BLaER1 treated with 17β-estradiol and CSF1 and Interleukin-3, amounts not matched to agents 10 nM and 100 nM (cell line): ENCODE measurements around the gene CCDC39.
A peak's percentile ranks its signal among the peaks of the same experiment; 100 is the strongest.
"Not testable (repeated sequence)": the region's sequence is repeated elsewhere in the genome, so short reads cannot be mapped to it uniquely, and the experiment has no call there.

ENCODE experiments used
- H3K27ac ChIP-seq, 11 experiments: shearing (Covaris generic); formaldehyde crosslinking; 2 replicates each; pipeline ENCODE4 v1.8.1; 2022
- H3K27me3 ChIP-seq, 11 experiments: shearing (Covaris generic); formaldehyde crosslinking; 2 replicates each; pipeline ENCODE4 v1.8.1; 2022
- H3K36me3 ChIP-seq, 11 experiments: shearing (Covaris generic); formaldehyde crosslinking; 2 replicates each; pipeline ENCODE4 v1.8.1; 2022
- H3K4me1 ChIP-seq, 10 experiments: shearing (Covaris generic); formaldehyde crosslinking; 2 replicates each; pipeline ENCODE4 v1.8.1; 2022
- H3K4me2 ChIP-seq, 11 experiments: shearing (Covaris generic); formaldehyde crosslinking; 2 replicates each; pipeline ENCODE4 v1.8.1; 2022
- H3K4me3 ChIP-seq, 10 experiments: shearing (Covaris generic); formaldehyde crosslinking; 2 replicates each; pipeline ENCODE4 v1.8.1; 2022
- H3K9ac ChIP-seq, 11 experiments: shearing (Covaris generic); formaldehyde crosslinking; 2 replicates each; pipeline ENCODE4 v1.8.1; 2022
- H3K9me3 ChIP-seq, 11 experiments: shearing (Covaris generic); formaldehyde crosslinking; replicated peaks in 1 of 11; 2 replicates each; pipeline ENCODE4 v1.8.1; 2022
- H4K20me1 ChIP-seq, 11 experiments: shearing (Covaris generic); formaldehyde crosslinking; 2 replicates each; pipeline ENCODE4 v1.8.1; 2022
- Cebpa-rat ChIP-seq, 11 experiments: shearing (Covaris generic); IDR thresholded peaks; 2 replicates each; pipeline ENCODE4 v1.8.1; 2022

CCDC39 gene

DNA sequence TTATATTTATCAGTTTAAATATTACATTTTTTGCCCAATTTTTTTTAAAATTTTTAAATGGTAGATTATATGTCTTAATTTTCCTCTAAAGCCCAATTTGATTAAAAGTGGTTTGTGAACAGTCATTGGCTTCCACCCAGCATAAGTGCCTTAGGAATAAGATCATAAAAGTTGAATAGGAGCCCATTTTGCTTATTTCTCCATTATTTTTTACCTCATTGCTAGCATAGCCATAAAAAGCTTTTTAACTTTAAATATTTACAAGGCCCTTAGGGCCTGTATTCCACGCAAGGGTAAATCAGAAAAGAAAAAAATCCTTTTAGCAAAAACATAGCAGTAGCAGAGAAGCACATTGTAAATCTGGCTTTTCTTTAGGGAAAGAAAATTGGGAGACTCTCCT is 68.3 kb downstream of the CCDC39 start:
- Histone ChIP-seq H3K9me3 (no peaks in the 10 kb centered on the region), H3K27ac (no peak overlapping the region), H3K4me1 (no peaks in the 10 kb centered on the region), H3K27me3 (no peaks in the 10 kb centered on the region), H4K20me1 (peaks cover 0 to 13% (median 0%) of the 10 kb centered on the region in 11 experiments; a peak in 1 of 22 replicates), H3K36me3 (peaks cover 74 to 93% (median 81%) of the 10 kb centered on the region in 11 experiments), H3K4me2 (no peak overlapping the region), H3K4me3 (no peak overlapping the region), H3K9ac (no peak overlapping the region)
- no peak for TF ChIP-seq Cebpa-rat (IDR thresholded peaks at IDR 0.05)

DNA sequence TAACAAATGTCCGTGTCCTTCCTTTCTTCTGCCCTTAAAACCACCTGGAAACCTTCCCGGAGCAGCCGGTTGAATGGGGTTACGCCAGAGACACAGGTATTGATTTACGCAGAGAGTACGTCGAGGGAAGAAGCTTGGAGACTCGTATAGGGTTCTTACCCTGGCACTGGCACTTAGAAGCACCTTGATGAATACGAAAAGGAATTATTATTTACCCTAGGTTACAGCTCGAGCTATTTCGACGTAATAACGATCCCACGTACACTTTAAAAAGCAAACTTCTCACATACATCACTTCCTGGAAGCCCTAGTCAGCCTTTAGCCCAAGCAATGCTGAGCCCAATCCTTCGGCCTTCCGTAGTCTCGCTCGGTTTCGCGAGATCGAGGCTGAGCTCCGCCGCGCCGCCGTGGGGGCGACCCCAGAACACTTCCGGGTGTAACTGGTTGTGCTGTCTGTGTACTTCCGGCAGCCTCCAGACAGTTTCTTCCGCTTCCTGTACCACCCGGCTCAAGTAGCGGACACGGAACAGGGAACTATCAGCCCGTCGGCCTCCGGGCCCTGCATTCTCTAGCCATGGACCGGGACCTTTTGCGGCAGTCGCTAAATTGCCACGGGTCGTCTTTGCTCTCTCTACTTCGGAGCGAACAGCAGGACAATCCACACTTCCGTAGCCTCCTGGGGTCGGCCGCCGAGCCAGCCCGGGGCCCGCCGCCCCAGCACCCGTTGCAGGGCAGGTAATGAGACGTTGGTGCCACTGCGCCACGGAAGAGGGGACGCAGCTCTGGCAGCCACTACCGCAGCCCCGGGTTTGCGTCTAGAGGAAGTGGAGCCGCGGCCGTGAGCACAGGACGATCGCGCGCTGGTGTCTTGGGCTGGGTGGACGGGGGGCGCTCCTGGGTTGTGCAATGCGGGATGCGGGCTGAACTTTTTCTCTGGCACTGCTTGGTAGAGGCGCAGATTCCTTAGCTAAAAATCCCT is 77.3 kb downstream of the CCDC39 start, which contains the start of gene TTC14:
Gene TTC14 (plus strand): TSS at position 476 of the 979 bp plus-strand sequence. CDS start 99 bp downstream, at position 575.
- H3K9me3 ChIP-seq = peaks cover 0 to 10% (median 0%) of the 10 kb centered on the region in 11 experiments; a peak in 6 of 22 replicates
- peaks cover 0 to 27% (median 0%) of the 10 kb centered on the region in 11 experiments; a peak in 4 of 22 replicates for H4K20me1 ChIP-seq
- H3K4me2 ChIP-seq = peak within 1 kb of the TSS; percentile 73 to 91 (median 84)
- peak within 1 kb of the TSS; percentile 73 to 91 (median 82) for H3K4me3 ChIP-seq
- H3K4me1 ChIP-seq = peaks cover 9 to 27% (median 17%) of the 10 kb centered on the region in 10 experiments; a peak in 19 of 20 replicates
- peak within 1 kb of the TSS; percentile 87 to 96 (median 92) for H3K9ac ChIP-seq
- peak in 9 of 11 experiments; percentile 20 to 79 (median 68); a peak in 11 of 22 replicates for TF ChIP-seq Cebpa-rat (IDR thresholded peaks at IDR 0.05)
- H3K27me3 ChIP-seq = no peaks in the 10 kb centered on the region
- peak within 1 kb of the TSS; percentile 86 to 98 (median 92) for H3K27ac ChIP-seq
- H3K36me3 ChIP-seq = peaks cover 28 to 40% (median 36%) of the 10 kb centered on the region in 11 experiments

GRCh38 chr3:180600473-180600872 is 78.8 kb downstream of the CCDC39 start:
- peaks cover 0 to 10% (median 0%) of the 10 kb centered on the region in 11 experiments; a peak in 6 of 22 replicates for H3K9me3 ChIP-seq
- peaks cover 13 to 25% (median 21%) of the 10 kb centered on the region in 11 experiments; a peak in 21 of 22 replicates for H3K36me3 ChIP-seq
- no peak for TF ChIP-seq Cebpa-rat (IDR thresholded peaks at IDR 0.05)
- no peaks in the 10 kb centered on the region for H3K27me3 ChIP-seq
- no peak overlapping the region for H3K4me2 ChIP-seq
- no peak overlapping the region for H3K27ac ChIP-seq
- H3K4me3 ChIP-seq = no peak overlapping the region
- peaks cover 9 to 27% (median 17%) of the 10 kb centered on the region in 10 experiments; a peak in 19 of 20 replicates for H3K4me1 ChIP-seq
- no peak overlapping the region for H3K9ac ChIP-seq
- peaks cover 0 to 27% (median 0%) of the 10 kb centered on the region in 11 experiments; a peak in 4 of 22 replicates for H4K20me1 ChIP-seq

- TF ChIP-seq Cebpa-rat (IDR thresholded peaks at IDR 0.05) = no peak
- no peak overlapping the region for H3K9ac ChIP-seq
- H3K27me3 ChIP-seq = no peaks in the 10 kb centered on the region
- no peak overlapping the region for H3K27ac ChIP-seq
- no peaks in the 10 kb centered on the region; a peak in 1 of 22 replicates for H3K9me3 ChIP-seq
- H3K4me1 ChIP-seq = no peaks in the 10 kb centered on the region
- no peaks in the 10 kb centered on the region for H3K36me3 ChIP-seq
- no peak overlapping the region for H3K4me2 ChIP-seq
- H4K20me1 ChIP-seq = no peaks in the 10 kb centered on the region
- no peak overlapping the region for H3K4me3 ChIP-seq
Observed at GRCh38 chr3:180595559-180595935, 83.7 kb downstream of the CCDC39 start.

DNA sequence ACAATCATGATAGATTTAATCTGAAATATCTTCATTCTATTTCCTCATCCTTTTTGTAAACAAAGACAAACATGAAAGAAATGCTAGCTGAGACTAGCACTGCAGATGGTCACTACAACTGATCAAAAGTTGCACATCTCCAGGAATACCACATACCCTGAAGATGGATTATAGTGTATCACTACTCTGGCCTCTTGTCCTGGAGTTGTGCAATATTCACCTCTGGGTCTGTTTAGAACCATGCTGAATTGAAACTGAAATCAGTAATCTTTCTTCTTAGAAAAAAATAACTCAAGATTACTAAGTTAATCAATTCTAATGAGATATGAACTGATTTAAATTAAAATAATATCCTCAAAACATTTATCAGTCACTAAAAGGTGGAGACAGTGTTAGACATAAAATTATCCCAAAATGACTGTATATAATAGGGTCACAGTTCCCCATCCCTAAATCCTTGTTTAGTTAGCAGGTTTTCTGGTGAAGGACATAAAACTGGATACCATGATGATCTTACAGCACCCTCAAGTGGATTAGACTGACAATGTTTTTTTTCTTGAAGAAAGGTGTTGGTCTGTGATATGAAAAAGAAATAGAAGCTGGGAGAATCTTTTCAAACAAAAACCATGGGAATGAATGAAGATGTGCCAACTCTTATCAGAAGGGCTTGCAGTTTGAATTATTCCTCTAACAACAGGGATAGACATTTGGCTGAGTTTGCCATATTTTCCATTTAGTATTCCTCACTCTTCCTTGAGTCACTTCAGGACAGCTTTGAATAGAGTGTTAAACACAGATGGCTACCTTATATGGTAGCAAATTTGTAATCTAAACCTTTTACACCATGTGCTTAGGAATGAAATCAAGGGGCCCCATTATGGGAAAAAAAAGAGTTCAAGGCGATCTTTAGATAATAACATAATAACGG is 84.4 kb downstream of the CCDC39 start:
- H4K20me1 ChIP-seq = no peaks in the 10 kb centered on the region
- H3K4me3 ChIP-seq = no peak overlapping the region
- H3K9ac ChIP-seq = no peak overlapping the region
- no peaks in the 10 kb centered on the region for H3K27me3 ChIP-seq
- no peak for TF ChIP-seq Cebpa-rat (IDR thresholded peaks at IDR 0.05)
- no peaks in the 10 kb centered on the region for H3K36me3 ChIP-seq
- H3K4me1 ChIP-seq = no peaks in the 10 kb centered on the region
- no peaks in the 10 kb centered on the region; a peak in 1 of 22 replicates for H3K9me3 ChIP-seq
- H3K4me2 ChIP-seq = no peak overlapping the region
- H3K27ac ChIP-seq = no peak overlapping the region

- not testable (repeated sequence) for H3K4me3 ChIP-seq, H3K9me3 ChIP-seq, H3K27ac ChIP-seq, H4K20me1 ChIP-seq, H3K4me2 ChIP-seq, H3K9ac ChIP-seq, H3K4me1 ChIP-seq, H3K27me3 ChIP-seq, H3K36me3 ChIP-seq
Observed at GRCh38 chr3:180593631-180594030, 85.7 kb downstream of the CCDC39 start.

GRCh38 chr3:180590396-180590795 is 88.9 kb downstream of the CCDC39 start:
- no peak overlapping the region for H3K4me3 ChIP-seq
- H4K20me1 ChIP-seq = no peaks in the 10 kb centered on the region
- no peaks in the 10 kb centered on the region for H3K9me3 ChIP-seq
- H3K36me3 ChIP-seq = no peaks in the 10 kb centered on the region
- no peak overlapping the region for H3K4me2 ChIP-seq
- no peak overlapping the region for H3K27ac ChIP-seq
- TF ChIP-seq Cebpa-rat (IDR thresholded peaks at IDR 0.05) = no peak
- H3K4me1 ChIP-seq = peaks cover 0 to 4% (median 1%) of the 10 kb centered on the region in 10 experiments; a peak in 3 of 20 replicates
- no peaks in the 10 kb centered on the region for H3K27me3 ChIP-seq
- no peak overlapping the region for H3K9ac ChIP-seq

DNA sequence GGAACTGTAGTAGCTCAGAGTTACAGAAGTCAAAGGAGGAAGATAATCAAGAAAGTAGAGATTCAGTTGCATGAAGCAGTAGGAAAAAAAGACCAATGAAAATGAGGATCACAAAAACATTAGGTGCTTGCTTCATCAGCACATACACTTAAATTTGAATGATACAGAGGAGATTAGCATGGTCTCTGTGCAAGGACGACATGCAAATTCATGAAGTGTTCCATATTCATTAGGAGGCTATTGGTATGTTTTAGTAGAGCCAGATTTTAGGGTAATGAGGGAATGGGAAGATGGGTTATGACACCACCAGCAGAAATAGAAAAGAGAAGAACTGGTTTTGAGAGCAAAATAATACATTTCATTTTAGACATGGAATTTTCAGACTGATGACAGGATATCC is 98.4 kb downstream of the CCDC39 start:
- Histone ChIP-seq H3K4me2 (no peak overlapping the region), H3K4me3 (no peak overlapping the region), H3K27me3 (no peaks in the 10 kb centered on the region), H3K27ac (no peak overlapping the region), H4K20me1 (no peaks in the 10 kb centered on the region), H3K36me3 (no peaks in the 10 kb centered on the region), H3K9ac (no peak overlapping the region), H3K9me3 (no peaks in the 10 kb centered on the region), H3K4me1 (peaks cover 0 to 15% (median 5%) of the 10 kb centered on the region in 10 experiments; a peak in 8 of 20 replicates)
- TF ChIP-seq Cebpa-rat (IDR thresholded peaks at IDR 0.05) = no peak
